ENCODE measurements around the gene PARVB. TPM values are rescaled to one million over a fixed set of nuclear protein-coding genes. Genes with fewer than 3 reads are reported as not detected.

The PARVB gene
- total RNA-seq, 4 donors from 2014 or later = 33.5 to 73.5 (median 41.5) TPM

DNA sequence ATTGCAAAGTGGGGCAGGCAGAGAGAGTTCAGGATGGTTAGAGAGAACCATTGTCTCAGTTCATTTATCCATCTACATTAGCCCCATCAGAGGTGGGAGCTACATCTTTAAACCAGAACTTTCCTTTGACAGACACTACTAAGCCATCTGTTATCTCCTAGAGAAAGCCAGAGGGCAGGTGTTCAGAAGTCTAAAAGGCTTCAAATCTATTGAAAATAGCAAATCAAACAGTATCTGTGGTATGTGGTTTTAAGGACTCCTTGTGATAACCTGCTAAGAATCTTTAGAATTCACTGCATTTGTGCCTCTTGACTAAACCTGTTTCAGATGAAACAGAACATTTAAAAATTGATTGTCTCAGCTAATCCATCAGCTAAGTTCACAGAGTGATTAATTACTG lies 112.7 kb downstream of the PARVB start:
- Histone ChIP-seq H3K4me3 (no peak overlapping the region), H3K9me3 (peaks cover 0 to 34% (median 5%) of the 10 kb centered on the region in 4 donors), H3K4me1 (no peaks in the 10 kb centered on the region), H3K27me3 (no peaks in the 10 kb centered on the region), H3K27ac (no peak overlapping the region), H3K36me3 (peaks cover 0 to 85% (median 0%) of the 10 kb centered on the region in 3 donors)
- DNase-seq (ENCODE audit: low spot score in 2 of 2) = no peak
- no peak for TF ChIP-seq POLR2A (IDR thresholded peaks at IDR 0.05)
- TF ChIP-seq, protein P1, sequence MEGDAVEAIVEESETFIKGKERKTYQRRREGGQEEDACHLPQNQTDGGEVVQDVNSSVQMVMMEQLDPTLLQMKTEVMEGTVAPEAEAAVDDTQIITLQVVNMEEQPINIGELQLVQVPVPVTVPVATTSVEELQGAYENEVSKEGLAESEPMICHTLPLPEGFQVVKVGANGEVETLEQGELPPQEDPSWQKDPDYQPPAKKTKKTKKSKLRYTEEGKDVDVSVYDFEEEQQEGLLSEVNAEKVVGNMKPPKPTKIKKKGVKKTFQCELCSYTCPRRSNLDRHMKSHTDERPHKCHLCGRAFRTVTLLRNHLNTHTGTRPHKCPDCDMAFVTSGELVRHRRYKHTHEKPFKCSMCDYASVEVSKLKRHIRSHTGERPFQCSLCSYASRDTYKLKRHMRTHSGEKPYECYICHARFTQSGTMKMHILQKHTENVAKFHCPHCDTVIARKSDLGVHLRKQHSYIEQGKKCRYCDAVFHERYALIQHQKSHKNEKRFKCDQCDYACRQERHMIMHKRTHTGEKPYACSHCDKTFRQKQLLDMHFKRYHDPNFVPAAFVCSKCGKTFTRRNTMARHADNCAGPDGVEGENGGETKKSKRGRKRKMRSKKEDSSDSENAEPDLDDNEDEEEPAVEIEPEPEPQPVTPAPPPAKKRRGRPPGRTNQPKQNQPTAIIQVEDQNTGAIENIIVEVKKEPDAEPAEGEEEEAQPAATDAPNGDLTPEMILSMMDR (IDR thresholded peaks at IDR 0.05) = no peak
- TF ChIP-seq EP300 (IDR thresholded peaks at IDR 0.05) = no peak

DNA sequence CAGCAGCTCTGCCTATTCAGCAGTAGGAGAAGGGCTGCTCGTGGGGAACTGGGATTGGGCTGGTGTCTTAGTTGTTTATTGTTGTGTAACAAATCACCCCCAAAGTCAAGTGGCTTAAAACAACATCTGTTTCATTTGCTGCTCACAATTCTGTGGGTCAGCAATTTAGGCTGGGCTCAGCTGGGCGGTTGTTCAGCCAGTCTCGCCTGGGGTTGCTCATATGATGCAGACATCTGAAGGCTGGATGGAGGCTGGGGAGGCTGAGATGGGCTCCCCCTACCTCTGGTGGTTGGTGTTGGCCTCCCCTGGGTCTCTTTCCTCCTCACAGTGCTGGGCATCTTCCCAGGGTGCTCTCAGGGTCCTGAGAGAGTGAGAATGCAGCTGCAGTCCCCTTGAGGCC lies 113.3 kb downstream of the PARVB start:
- Histone ChIP-seq H3K4me3 (no peak overlapping the region), H3K27me3 (no peaks in the 10 kb centered on the region), H3K36me3 (peaks cover 0 to 80% (median 0%) of the 10 kb centered on the region in 3 donors), H3K4me1 (no peaks in the 10 kb centered on the region), H3K9me3 (peaks cover 0 to 34% (median 5%) of the 10 kb centered on the region in 4 donors), H3K27ac (no peak overlapping the region)
- 96 to 97% methylated on average over 3 of the region's 3 CpGs for WGBS, 2 donors
- DNase-seq (ENCODE audit: low spot score in 2 of 2) = no peak
- no peak for TF ChIP-seq EP300 (IDR thresholded peaks at IDR 0.05)
- no peak for TF ChIP-seq POLR2A (IDR thresholded peaks at IDR 0.05)
- TF ChIP-seq, protein P1 (IDR thresholded peaks at IDR 0.05) = no peak

DNA sequence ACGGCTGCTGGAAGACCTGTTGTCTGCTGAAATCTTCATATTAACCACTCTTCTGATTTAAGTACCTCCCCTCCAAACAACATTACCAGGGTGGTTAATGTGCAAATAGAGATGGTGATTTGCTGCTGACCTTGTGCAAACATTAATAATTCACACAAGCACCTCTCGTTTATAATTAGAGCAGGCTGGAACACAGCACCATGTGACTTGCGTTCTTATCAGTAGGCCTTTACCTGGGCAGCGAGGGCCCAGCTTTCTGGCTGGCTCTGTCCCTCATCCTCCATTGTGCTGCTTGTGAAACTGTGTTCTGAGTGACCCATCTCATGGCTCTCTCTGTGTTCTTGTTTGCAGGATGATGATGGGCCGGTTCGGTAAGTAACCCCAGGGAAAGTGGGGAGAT lies 115.7 kb downstream of the PARVB start:
- 87 to 89% methylated on average over 6 of the region's 6 CpGs for WGBS, 2 donors
- H3K27ac ChIP-seq = no peak overlapping the region
- no peaks in the 10 kb centered on the region for H3K4me1 ChIP-seq
- TF ChIP-seq, protein P1 (IDR thresholded peaks at IDR 0.05) = no peak
- TF ChIP-seq POLR2A (IDR thresholded peaks at IDR 0.05) = no peak
- TF ChIP-seq EP300 (IDR thresholded peaks at IDR 0.05) = no peak
- no peak for DNase-seq (ENCODE audit: low spot score in 2 of 2)
- peaks cover 0 to 34% (median 5%) of the 10 kb centered on the region in 4 donors for H3K9me3 ChIP-seq
- H3K36me3 ChIP-seq = peaks cover 0 to 56% (median 0%) of the 10 kb centered on the region in 3 donors
- no peaks in the 10 kb centered on the region for H3K27me3 ChIP-seq
- no peak overlapping the region for H3K4me3 ChIP-seq

GRCh38 chr22:44142421-44143104 lies 118.5 kb downstream of the PARVB start:
- H3K27ac ChIP-seq = no peak overlapping the region
- H3K27me3 ChIP-seq = no peaks in the 10 kb centered on the region
- DNase-seq (ENCODE audit: low spot score in 2 of 2) = no peak
- peaks cover 0 to 12% (median 0%) of the 10 kb centered on the region in 4 donors for H3K9me3 ChIP-seq
- H3K4me3 ChIP-seq = no peak overlapping the region
- WGBS, 2 donors = 80 to 86% methylated on average over 16 of the region's 16 CpGs
- H3K36me3 ChIP-seq = peaks cover 0 to 28% (median 0%) of the 10 kb centered on the region in 3 donors
- TF ChIP-seq POLR2A (IDR thresholded peaks at IDR 0.05) (no peak), EP300 (IDR thresholded peaks at IDR 0.05) (no peak)
- TF ChIP-seq, protein P1 (IDR thresholded peaks at IDR 0.05) = no peak
- peaks cover 0 to 2% (median 0%) of the 10 kb centered on the region in 4 donors for H3K4me1 ChIP-seq

DNA sequence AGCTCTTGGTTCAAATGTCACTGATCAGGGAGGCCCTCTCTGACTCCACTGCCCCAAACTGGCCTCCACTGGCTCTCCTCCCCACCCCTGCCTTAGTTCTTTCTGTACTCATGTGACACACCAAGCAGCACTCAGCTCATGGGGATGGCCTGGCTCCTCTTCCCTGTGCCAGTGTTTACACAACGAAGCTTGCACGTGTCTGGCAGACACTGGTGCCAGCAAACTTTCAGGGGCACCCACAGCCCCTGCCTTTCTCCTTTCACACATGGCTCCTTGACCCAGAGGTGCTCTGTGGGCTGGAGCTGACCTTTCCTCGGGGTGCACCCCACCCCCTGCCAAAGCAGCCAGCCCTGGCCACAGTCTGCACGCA lies 119.0 kb downstream of the PARVB start:
- Histone ChIP-seq H3K9me3 (peaks cover 0 to 7% (median 0%) of the 10 kb centered on the region in 4 donors), H3K4me3 (no peak overlapping the region), H3K27me3 (no peaks in the 10 kb centered on the region), H3K27ac (no peak overlapping the region), H3K36me3 (peaks cover 0 to 23% (median 0%) of the 10 kb centered on the region in 3 donors), H3K4me1 (peaks cover 0 to 5% (median 0%) of the 10 kb centered on the region in 4 donors)
- TF ChIP-seq POLR2A (IDR thresholded peaks at IDR 0.05) (no peak), EP300 (IDR thresholded peaks at IDR 0.05) (no peak)
- TF ChIP-seq, protein P1 (IDR thresholded peaks at IDR 0.05) = no peak
- WGBS, 2 donors = 61 to 63% methylated on average over 4 of the region's 4 CpGs
- no peak for DNase-seq (ENCODE audit: low spot score in 2 of 2)
